Naive thymus-derived CD4-positive, alpha-beta T cell (primary cell): ENCODE measurements around the gene PPAN. TPM values are rescaled to one million over a fixed set of nuclear protein-coding genes. Genes with fewer than 3 reads are reported as not detected.

Source experiments
- ATAC-seq: fragments of 150-1000 bp; cut with Tn5 transposase; 2 replicates; pipeline ENCODE4 v1.10.0; 2021; ENCODE audit warnings: mild to moderate bottlenecking, moderate library complexity
- CTCF ChIA-PET: fragments of 350-600 bp; sonication (Branson Sonifier 250); formaldehyde crosslinking; loops from one replicate; lab custom pipeline; 2021; ENCODE audit warnings: antibody characterized with exemption; lab: Charles Lee
- POLR2A ChIA-PET: fragments of 350-600 bp; sonication (Branson Sonifier 250); formaldehyde crosslinking; loops from one replicate; lab custom pipeline; 2021; ENCODE audit warnings: antibody characterized with exemption, inconsistent platforms; lab: Charles Lee
- DNase-seq, 9 donors: peaks; one replicate each; pipeline versions ENCODE4 v3.0.0 to v3.0.0-alpha.2; 2020 to 2022; ENCODE audit warnings: mixed read lengths in 1 of 9
- H3K27ac ChIP-seq: one replicate; pipeline ENCODE4 v1.7.0; 2013; ENCODE audit warnings: mild to moderate bottlenecking, low read depth, low read length, moderate library complexity
- H3K27me3 ChIP-seq, 2 donors: one replicate each; pipeline ENCODE4 v1.7.0; 2013; ENCODE audit warnings: low read length in 2 of 2, mild to moderate bottlenecking in 2 of 2, moderate library complexity in 2 of 2; ENCODE audit not compliant: control insufficient read depth in 2 of 2, insufficient read depth in 2 of 2
- H3K36me3 ChIP-seq, 3 experiments: 1 replicate in 2 of 3; 2 replicates in 1 of 3; pipeline ENCODE4 v1.7.0; 2013; ENCODE audit warnings: low read length in 3 of 3, mild to moderate bottlenecking in 3 of 3, moderate library complexity in 1 of 3; ENCODE audit not compliant: insufficient read depth in 3 of 3, control insufficient read depth in 2 of 3
- H3K4me1 ChIP-seq, 2 donors: one replicate each; pipeline ENCODE4 v1.7.0; 2013; ENCODE audit warnings: low read length in 2 of 2, mild to moderate bottlenecking in 2 of 2, moderate library complexity in 1 of 2; ENCODE audit not compliant: control insufficient read depth in 2 of 2, insufficient read depth in 2 of 2
- H3K4me3 ChIP-seq: 2 replicates; pipeline ENCODE4 v1.7.0; 2013; ENCODE audit warnings: mild to moderate bottlenecking, low read length
- H3K9me3 ChIP-seq, 3 experiments: 1 replicate in 2 of 3; 2 replicates in 1 of 3; pipeline ENCODE4 v1.7.0; 2013; ENCODE audit warnings: low read length in 3 of 3; ENCODE audit not compliant: control insufficient read depth in 2 of 3
- H3K27ac Mint-ChIP-seq, 9 donors: one replicate each; pipeline ENCODE4 v1.8.0; 2020 to 2022; ENCODE audit warnings: mixed read lengths in 9 of 9, mild to moderate bottlenecking in 8 of 9, moderate library complexity in 5 of 9, inconsistent platforms in 2 of 9
- H3K27me3 Mint-ChIP-seq, 5 donors: one replicate each; pipeline ENCODE4 v1.8.0; 2021 to 2022; ENCODE audit warnings: mixed read lengths in 5 of 5, mild to moderate bottlenecking in 1 of 5
- H3K36me3 Mint-ChIP-seq, 5 donors: one replicate each; pipeline ENCODE4 v1.8.0; 2020 to 2022; ENCODE audit warnings: mixed read lengths in 5 of 5, mild to moderate bottlenecking in 3 of 5, inconsistent platforms in 1 of 5
- H3K4me1 Mint-ChIP-seq, 7 donors: one replicate each; pipeline ENCODE4 v1.8.0; 2020 to 2022; ENCODE audit warnings: mixed read lengths in 7 of 7, mild to moderate bottlenecking in 3 of 7, inconsistent platforms in 1 of 7
- H3K4me3 Mint-ChIP-seq, 10 donors: one replicate each; pipeline ENCODE4 v1.8.0; 2020 to 2022; ENCODE audit warnings: mild to moderate bottlenecking in 10 of 10, mixed read lengths in 10 of 10, moderate library complexity in 6 of 10, inconsistent platforms in 2 of 10
- H3K9me3 Mint-ChIP-seq, 11 donors: one replicate each; pipeline ENCODE4 v1.8.0; 2020 to 2022; ENCODE audit warnings: mixed read lengths in 11 of 11, mild to moderate bottlenecking in 4 of 11, inconsistent platforms in 1 of 11, moderate library complexity in 1 of 11
- intact Hi-C, 2 donors: fragments of 100-400 bp; cut with micrococcal nuclease; formaldehyde crosslinking; loops; one replicate each; pipeline ENCODE4 v1.15.1; 2023
- polyA plus RNA-seq, 2 donors: library from polyadenylated mRNA; unstranded; fragments of 300-500 nt; fragmentation: Illumina TruSeq; gene quantifications; one replicate each; pipeline ENCODE4 v1.2.3, GENCODE V29; 2021
- total RNA-seq, 6 experiments: library from RNA in 5 of 6; stranded (reverse) in 5 of 6; gene quantifications; 1 replicate in 5 of 6; 2 replicates in 1 of 6; pipeline ENCODE4 v1.2.3 and lab custom pipeline; 2021 to 2026

PPAN gene
- total and polyA plus RNA-seq, 7 experiments from 2014 or later: 24.9 to 122 (median 105) TPM

DNA sequence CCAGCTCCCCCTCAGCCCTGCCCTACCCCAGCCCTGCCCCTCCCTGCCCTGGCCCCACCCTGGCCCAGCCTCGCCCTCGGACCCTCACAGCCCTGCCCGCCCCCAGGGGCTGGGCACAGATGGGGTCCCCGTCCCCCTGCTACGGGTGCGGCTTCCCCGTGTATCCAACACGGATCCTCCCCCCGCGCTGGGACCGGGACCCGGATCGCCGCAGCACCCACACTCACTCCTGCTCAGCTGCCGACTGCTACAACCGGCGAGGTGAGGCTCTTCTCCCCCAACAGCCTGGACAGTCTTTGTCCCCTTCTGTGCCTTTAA lies 14.8 kb upstream of the PPAN start:
- ChIA-PET CTCF (no interaction called here), POLR2A (no interaction called here)
- peaks cover 0 to 4% (median 0%) of the 10 kb centered on the region in 11 donors for H3K9me3 Mint-ChIP-seq
- Histone ChIP-seq H3K4me3 (no peak overlapping the region), H3K27me3 (no peaks in the 10 kb centered on the region), H3K9me3 (no peaks in the 10 kb centered on the region), H3K36me3 (peaks cover 0 to 51% (median 4%) of the 10 kb centered on the region in 3 experiments), H3K27ac (no peak overlapping the region), H3K4me1 (peaks cover 6 to 9% of the 10 kb centered on the region in 2 donors)
- ATAC-seq (no peak), DNase-seq (no peak)
- H3K4me3 Mint-ChIP-seq: no peak overlapping the region
- no peaks in the 10 kb centered on the region for H3K27me3 Mint-ChIP-seq
- H3K27ac Mint-ChIP-seq: peak overlapping the region in 1 of 9 donors; percentile 13
- peaks cover 8 to 27% (median 13%) of the 10 kb centered on the region in 7 donors for H3K4me1 Mint-ChIP-seq
- H3K36me3 Mint-ChIP-seq: peaks cover 4 to 44% (median 7%) of the 10 kb centered on the region in 5 donors
- intact Hi-C loops: no loop called here

DNA sequence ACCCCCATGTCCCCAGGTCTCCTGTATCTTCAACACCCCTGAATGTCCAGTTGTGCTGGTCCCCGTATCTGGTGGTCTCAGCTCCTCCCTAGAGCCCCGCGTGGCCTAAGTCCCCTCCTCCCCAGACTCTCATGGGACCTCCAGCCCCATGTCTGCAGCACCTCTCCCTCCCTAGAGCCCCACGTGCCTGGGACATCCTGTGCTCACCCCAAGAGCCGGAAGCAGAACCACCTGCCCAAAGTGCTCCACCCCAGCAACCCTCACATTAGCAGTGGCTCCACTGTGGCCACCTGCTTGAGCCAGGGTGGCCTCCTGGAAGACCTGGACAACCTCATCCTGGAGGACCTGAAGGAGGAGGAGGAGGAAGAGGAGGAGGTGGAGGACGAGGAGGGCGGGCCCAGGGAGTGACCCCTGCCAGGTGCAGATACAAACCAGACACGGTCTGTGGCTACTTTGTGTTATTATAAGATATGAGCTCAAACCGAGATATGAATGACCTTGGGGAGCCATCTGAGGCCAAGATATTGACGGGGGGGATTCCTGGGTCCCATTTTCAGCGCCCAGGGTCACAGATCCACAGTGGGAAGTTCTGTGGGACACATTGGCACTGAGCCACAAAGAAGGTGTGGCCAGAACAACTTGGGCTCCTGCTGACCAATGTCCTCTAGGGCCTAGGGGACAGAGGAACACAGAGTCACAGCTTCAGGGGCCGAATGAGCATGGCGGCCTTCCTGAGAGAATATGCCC lies 14.1 kb upstream of the PPAN start:
- H3K27ac Mint-ChIP-seq: peak overlapping the region in 1 of 9 donors; percentile 68
- intact Hi-C loops: no loop called here
- Histone ChIP-seq H3K27ac (no peak overlapping the region), H3K9me3 (no peaks in the 10 kb centered on the region), H3K27me3 (no peaks in the 10 kb centered on the region), H3K4me3 (no peak overlapping the region), H3K4me1 (peaks cover 12 to 14% of the 10 kb centered on the region in 2 donors), H3K36me3 (peaks cover 0 to 47% (median 4%) of the 10 kb centered on the region in 3 experiments)
- DNase-seq: no peak
- peak overlapping the region in 1 of 10 donors; percentile 39 for H3K4me3 Mint-ChIP-seq
- H3K4me1 Mint-ChIP-seq: peaks cover 7 to 26% (median 15%) of the 10 kb centered on the region in 7 donors
- ChIA-PET POLR2A (interaction anchor here (0.7 to 2.5 kb wide), 2 partner anchors 12 to 46 kb away, joined by 3 to 7 read pairs; no protein-coding TSS in a partner anchor), CTCF (no interaction called here)
- H3K9me3 Mint-ChIP-seq: peaks cover 0 to 4% (median 0%) of the 10 kb centered on the region in 11 donors
- H3K36me3 Mint-ChIP-seq: peaks cover 4 to 42% (median 7%) of the 10 kb centered on the region in 5 donors
- no peaks in the 10 kb centered on the region for H3K27me3 Mint-ChIP-seq
- ATAC-seq: no peak

DNA sequence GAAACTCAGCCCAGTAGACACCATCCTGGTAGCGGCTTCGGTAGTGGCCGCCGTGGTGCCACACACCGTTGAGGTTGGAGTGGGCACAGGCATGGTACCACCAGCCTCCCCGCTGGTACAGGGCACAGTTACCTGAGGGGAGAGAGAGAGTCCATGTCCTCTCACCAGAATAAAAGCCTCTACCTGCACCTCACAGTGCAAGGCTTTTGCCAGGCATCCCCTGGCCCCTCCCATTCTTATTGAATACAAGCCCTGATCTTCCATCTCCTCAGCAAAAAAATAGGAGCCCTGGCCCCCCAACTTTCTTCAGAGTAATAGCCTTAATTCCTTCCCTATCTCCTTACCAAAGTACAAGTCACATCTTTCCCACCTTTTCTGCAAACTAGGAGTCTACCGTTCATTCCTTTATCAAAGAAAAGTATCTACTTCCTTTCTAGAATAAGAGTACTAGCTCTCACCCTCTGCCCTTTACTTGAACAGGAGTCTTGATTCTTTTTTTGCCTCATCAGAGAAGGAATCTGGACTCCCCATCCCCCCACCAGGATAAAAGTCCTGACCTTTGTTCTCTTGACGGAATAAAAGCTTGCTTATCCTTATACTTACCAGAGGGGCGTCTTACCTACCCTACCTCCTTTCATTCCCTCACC lies 13.4 kb upstream of the PPAN start:
- POLR2A ChIA-PET: interaction anchor here (0.7 to 2.5 kb wide), 4 partner anchors 10 to 45 kb away, joined by 3 to 7 read pairs (median 3); partner anchors contain the start of gene ANGPTL6
- intact Hi-C loops: no loop called here
- no peak for DNase-seq
- no peaks in the 10 kb centered on the region for H3K27me3 ChIP-seq
- no peak overlapping the region for H3K4me3 Mint-ChIP-seq
- CTCF ChIA-PET: no interaction called here
- no peak overlapping the region for H3K27ac ChIP-seq
- H3K9me3 Mint-ChIP-seq: peaks cover 0 to 4% (median 0%) of the 10 kb centered on the region in 11 donors
- H3K4me1 ChIP-seq: peaks cover 10 to 15% of the 10 kb centered on the region in 2 donors
- H3K27me3 Mint-ChIP-seq: no peaks in the 10 kb centered on the region
- no peaks in the 10 kb centered on the region for H3K9me3 ChIP-seq
- H3K4me1 Mint-ChIP-seq: peaks cover under 1 to 22% (median 8%) of the 10 kb centered on the region in 7 donors
- ATAC-seq: no peak
- peak overlapping the region in 4 of 9 donors; percentile 1 to 45 (median 27) for H3K27ac Mint-ChIP-seq
- H3K36me3 ChIP-seq: peaks cover 0 to 47% (median 4%) of the 10 kb centered on the region in 3 experiments
- no peak overlapping the region for H3K4me3 ChIP-seq
- H3K36me3 Mint-ChIP-seq: peaks cover 4 to 36% (median 7%) of the 10 kb centered on the region in 5 donors

DNA sequence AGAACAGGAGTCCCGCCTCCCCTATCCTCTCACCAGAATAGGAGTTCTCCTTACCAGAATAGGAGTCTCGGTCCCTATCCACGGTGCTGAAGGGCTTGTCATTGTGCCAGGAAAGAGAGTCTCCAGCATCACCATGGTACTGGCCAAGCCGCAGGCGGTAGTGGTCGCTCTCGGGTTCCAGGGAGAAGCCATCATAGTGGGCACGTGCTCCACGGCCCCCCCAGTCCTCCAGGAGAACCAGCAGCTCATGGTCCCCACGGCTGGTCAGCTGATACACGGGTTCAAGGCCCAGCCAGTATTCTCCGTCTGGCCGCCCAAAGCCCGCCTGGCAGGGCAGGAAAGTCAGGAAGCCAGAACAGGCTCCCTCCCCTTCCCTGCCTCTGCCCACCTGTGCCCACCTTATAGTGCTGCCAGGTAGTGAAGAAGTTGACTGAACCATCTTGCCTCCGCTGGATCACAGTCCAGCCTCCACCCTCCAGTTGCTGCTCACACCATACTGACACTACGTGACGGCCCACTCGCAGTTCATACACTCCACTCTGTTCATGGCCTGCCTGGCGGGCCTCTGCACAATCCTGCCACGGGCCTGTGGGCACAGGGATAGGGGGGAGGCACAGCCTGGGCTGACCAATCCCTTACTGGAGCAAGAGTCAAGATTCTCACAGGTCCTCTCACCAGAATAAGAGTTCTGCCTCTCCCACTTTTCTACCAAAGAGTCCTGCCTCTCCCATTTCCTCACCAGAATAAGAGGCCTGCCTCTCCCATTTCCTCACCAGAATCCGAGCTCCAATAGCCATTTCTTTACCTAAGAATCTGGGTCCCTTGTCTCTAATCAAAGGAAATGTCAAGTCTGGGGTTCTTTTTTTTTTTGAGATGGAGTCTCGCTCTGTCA lies 12.6 kb upstream of the PPAN start:
- CTCF ChIA-PET: no interaction called here
- Histone ChIP-seq H3K4me3 (no peak overlapping the region), H3K9me3 (no peaks in the 10 kb centered on the region), H3K27me3 (no peaks in the 10 kb centered on the region), H3K36me3 (peaks cover 0 to 47% (median 4%) of the 10 kb centered on the region in 3 experiments), H3K4me1 (peaks cover 10 to 15% of the 10 kb centered on the region in 2 donors), H3K27ac (no peak overlapping the region)
- ATAC-seq: no peak
- Mint-ChIP-seq H3K4me1 (peaks cover 0 to 22% (median 13%) of the 10 kb centered on the region in 7 donors), H3K9me3 (peaks cover 0 to 4% (median 0%) of the 10 kb centered on the region in 11 donors), H3K27me3 (no peaks in the 10 kb centered on the region), H3K36me3 (peaks cover 4 to 35% (median 7%) of the 10 kb centered on the region in 5 donors), H3K27ac (peak overlapping the region in 3 of 9 donors; percentile 11 to 45 (median 43)), H3K4me3 (no peak overlapping the region)
- intact Hi-C loops: no loop called here
- POLR2A ChIA-PET: interaction anchor here (0.7 to 2.5 kb wide), 4 partner anchors 9 to 306 kb away, joined by 3 to 7 read pairs (median 3); partner anchors contain the start of gene ANGPTL6
- no peak for DNase-seq

DNA sequence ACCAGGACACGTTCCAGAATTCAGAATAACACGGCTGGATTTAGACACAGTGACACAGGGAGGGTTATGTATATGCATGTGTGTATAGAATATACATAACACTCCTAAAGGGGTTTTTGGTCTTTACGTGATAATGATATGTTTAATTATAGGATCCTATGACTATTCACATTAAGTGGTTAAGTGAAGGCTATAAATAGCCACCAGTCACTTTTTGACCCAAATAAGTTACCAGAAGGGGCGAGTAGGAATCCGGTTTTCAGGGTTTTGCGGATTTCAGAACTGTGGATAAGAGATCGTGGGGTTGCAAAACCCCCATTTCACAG lies 10.6 kb upstream of the PPAN start:
- ATAC-seq: no peak
- Histone ChIP-seq H3K4me3 (no peak overlapping the region), H3K27ac (peak overlapping the region; percentile 36), H3K9me3 (no peaks in the 10 kb centered on the region), H3K36me3 (peaks cover 0 to 32% (median 4%) of the 10 kb centered on the region in 3 experiments), H3K4me1 (peaks cover 17 to 21% of the 10 kb centered on the region in 2 donors), H3K27me3 (no peaks in the 10 kb centered on the region)
- peaks cover 4 to 28% (median 7%) of the 10 kb centered on the region in 5 donors for H3K36me3 Mint-ChIP-seq
- no peak for DNase-seq
- peak overlapping the region; percentile 33 to 70 (median 52) for H3K4me3 Mint-ChIP-seq
- H3K9me3 Mint-ChIP-seq: peaks cover 0 to 5% (median 0%) of the 10 kb centered on the region in 11 donors
- no peaks in the 10 kb centered on the region for H3K27me3 Mint-ChIP-seq
- H3K27ac Mint-ChIP-seq: peak overlapping the region in 7 of 9 donors; percentile 32 to 92 (median 74)
- intact Hi-C loops: no loop called here
- ChIA-PET POLR2A (interaction anchor here (0.6 to 4.1 kb wide), 12 partner anchors 11 to 622 kb away, joined by 3 to 60 read pairs (median 4); partner anchors contain the start of genes DNM2 and PPAN), CTCF (interaction anchor here (0.5 to 1.2 kb wide), 2 partner anchors 26 to 155 kb away, joined by 3 to 4 read pairs; no protein-coding TSS in a partner anchor)
- peaks cover 0 to 34% (median 24%) of the 10 kb centered on the region in 7 donors for H3K4me1 Mint-ChIP-seq
